HG02678 (cell line): ENCODE results near the gene APOBEC3F.
"Not testable (repeated sequence)": the region's sequence is repeated elsewhere in the genome, so short reads cannot be mapped to it uniquely, and the experiment has no call there.

Experiments used
- ATAC-seq: cut with Tn5 transposase; IDR thresholded peaks from one replicate; pipeline ENCODE4 v1.9.1; 2021; ENCODE audit warnings: mild to moderate bottlenecking, moderate library complexity; ENCODE audit not compliant: unreplicated experiment

Gene APOBEC3F

GRCh38 chr22:39026509-39027150 is 14.0 kb upstream of the APOBEC3F start:
- ATAC-seq = no peak

GRCh38 chr22:39027717-39028116 is 12.9 kb upstream of the APOBEC3F start:
- no peak for ATAC-seq

GRCh38 chr22:39028281-39028680 is 12.4 kb upstream of the APOBEC3F start:
- no peak for ATAC-seq

DNA sequence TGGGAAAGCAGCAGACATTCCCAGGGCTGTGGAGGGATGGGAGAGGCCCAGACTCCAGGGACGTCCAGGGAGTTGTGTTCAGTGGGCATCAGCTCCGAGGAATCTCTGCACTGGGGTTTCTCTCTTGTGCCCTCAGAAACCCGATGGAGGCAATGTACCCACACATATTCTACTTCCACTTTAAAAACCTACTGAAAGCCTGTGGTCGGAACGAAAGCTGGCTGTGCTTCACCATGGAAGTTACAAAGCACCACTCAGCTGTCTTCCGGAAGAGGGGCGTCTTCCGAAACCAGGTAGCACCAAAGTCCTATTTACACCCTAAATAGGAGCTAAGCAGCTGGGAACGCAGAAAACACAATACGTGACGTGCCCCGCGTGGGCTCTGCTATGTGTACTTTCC is 11.4 kb upstream of the APOBEC3F start:
- no peak for ATAC-seq

- no peak for ATAC-seq
Observed at GRCh38 chr22:39030705-39031104, 10.0 kb upstream of the APOBEC3F start.

GRCh38 chr22:39031434-39032295 is 9.0 kb upstream of the APOBEC3F start:
- not testable (repeated sequence) for ATAC-seq

DNA sequence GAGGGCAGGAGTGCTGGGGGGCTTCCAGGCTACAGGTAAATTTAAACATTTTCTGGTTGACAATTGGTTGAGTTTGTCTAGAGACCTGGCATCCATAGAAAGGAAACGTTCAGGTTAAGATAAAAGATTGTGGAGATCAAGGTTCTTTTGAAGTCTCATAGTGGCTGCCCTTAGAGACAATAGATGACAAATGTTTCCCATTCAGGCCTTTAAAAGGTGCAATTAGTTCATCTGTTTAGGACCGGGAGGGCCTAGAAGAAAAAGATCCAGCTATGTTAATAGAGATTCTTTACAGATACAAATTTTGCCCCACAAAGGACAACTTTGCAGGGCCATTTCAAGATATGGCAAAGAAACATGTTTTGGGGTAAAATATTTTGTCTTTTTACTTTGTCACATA is 3.6 kb upstream of the APOBEC3F start:
- not testable (repeated sequence) for ATAC-seq

DNA sequence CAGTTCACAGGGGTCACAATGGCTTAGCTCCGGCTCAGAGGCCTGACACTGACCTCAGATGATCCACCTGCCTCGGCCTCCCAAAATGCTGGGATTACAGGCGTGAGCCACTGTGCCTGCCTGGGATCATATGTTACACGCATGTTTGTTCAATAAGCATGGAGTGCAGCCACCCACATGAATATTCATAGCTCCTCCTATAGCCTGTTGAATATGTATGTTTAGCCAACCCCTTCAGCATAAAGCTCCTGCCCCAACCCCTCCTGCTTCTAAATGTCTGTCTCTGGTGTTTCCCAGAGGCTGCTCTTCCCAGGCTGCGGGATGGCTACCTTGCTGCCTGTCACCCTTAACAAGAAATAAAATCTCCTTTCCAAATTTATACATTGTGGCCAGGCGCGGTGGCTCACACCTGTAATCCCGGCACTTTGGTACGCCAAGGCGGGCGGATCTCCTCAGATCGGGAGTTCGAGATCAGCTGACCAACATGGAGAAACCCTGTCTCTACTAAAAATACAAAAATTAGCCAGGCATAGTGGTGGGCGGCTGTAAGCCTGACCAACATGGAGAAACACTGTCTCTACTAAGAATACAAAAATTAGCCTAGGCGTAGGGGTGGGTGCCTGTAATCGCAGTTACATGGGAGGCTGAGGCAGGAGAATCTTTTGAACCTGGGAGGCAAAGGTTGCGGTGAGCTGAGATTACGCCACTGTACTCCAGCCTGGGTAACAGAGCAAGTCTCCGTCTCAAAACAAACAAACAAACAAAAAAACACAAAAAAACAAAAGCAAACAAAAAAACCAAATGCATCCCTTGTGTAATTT is 1.1 kb upstream of the APOBEC3F start:
- no peak for ATAC-seq

- not testable (repeated sequence) for ATAC-seq
Observed at GRCh38 chr22:39040155-39040537, 518 bp upstream of the APOBEC3F start.

GRCh38 chr22:39041908-39042307 is 1.2 kb downstream of the APOBEC3F start:
- no peak for ATAC-seq

GRCh38 chr22:39043063-39043462 is 2.4 kb downstream of the APOBEC3F start:
- not testable (repeated sequence) for ATAC-seq

DNA sequence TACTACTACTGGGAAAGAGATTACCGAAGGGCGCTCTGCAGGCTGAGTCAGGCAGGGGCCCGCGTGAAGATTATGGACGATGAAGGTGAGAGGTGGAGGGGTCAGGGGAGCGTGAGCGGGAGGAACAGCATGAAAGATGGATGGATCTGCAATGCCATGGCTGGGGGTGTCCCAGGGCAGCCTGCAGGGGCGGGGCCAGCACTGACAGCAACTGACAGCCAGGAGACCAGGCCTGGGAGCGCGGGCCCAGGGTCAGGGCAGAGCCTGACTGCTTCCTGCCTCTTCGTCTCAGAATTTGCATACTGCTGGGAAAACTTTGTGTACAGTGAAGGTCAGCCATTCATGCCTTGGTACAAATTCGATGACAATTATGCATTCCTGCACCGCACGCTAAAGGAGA is 4.5 kb downstream of the APOBEC3F start:
- not testable (repeated sequence) for ATAC-seq

- ATAC-seq = not testable (repeated sequence)
Observed at GRCh38 chr22:39049486-39049885, 8.8 kb downstream of the APOBEC3F start.

- not testable (repeated sequence) for ATAC-seq
Observed at GRCh38 chr22:39051844-39052495, 11.3 kb downstream of the APOBEC3F start.

- ATAC-seq = no peak
Observed at GRCh38 chr22:39055658-39056057, 15.0 kb downstream of the APOBEC3F start.

DNA sequence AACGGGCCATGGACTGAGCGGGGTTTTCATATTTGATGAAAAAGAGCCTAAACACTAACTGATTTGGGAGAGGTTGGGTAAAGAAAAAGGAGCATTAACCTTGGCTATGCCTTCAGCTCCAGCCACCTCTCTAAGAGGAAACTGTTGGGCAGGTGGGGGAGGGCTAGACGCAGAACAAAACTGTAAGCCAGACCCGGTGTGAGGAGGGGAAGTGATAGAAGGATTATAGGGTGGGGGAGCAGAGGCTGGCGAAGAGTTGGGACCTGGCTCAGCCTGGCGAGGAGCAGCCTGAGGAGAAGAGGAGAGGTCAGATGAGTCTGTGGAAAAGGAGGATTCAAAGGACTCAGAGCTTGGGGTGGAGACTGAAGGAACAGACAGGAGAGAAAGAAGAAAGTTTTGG is 20.6 kb downstream of the APOBEC3F start:
- ATAC-seq = not testable (repeated sequence)

- not testable (repeated sequence) for ATAC-seq
Observed at GRCh38 chr22:39061951-39062350, 21.3 kb downstream of the APOBEC3F start.

- peak; percentile 41 for ATAC-seq
Observed at GRCh38 chr22:39063904-39064303, 23.2 kb downstream of the APOBEC3F start.

- peak; percentile 49 for ATAC-seq
Observed at GRCh38 chr22:39066442-39067276, 26.0 kb downstream of the APOBEC3F start.
